ENCODE measurements around the gene GABRA4.

The GABRA4 gene

GRCh38 chr4:46924789-46925529 is 68.4 kb downstream of the GABRA4 start:
- DNase-seq: no peak

- DNase-seq: no peak
Observed at GRCh38 chr4:46922205-46922604, 71.2 kb downstream of the GABRA4 start.

GRCh38 chr4:46909078-46909477 is 84.3 kb downstream of the GABRA4 start, which contains the start of gene COX7B2:
TSS of gene COX7B2 (minus strand) at chr4:46909245. CDS start at chr4:46735192, 174,053 bp downstream.
- DNase-seq: no peak

- no peak for DNase-seq
Observed at GRCh38 chr4:46908148-46908547, 85.2 kb downstream of the GABRA4 start.

- no peak for DNase-seq
Observed at GRCh38 chr4:46900082-46900481, 93.3 kb downstream of the GABRA4 start.

GRCh38 chr4:46894826-46895225 is 98.6 kb downstream of the GABRA4 start:
- DNase-seq: no peak

GRCh38 chr4:46890056-46890455 is 103.3 kb downstream of the GABRA4 start:
- no peak for DNase-seq

GRCh38 chr4:46889410-46889809 is 104.0 kb downstream of the GABRA4 start:
- DNase-seq: no peak

- no peak for DNase-seq
Observed at GRCh38 chr4:46886711-46887110, 106.7 kb downstream of the GABRA4 start.

- no peak for DNase-seq
Observed at GRCh38 chr4:46878641-46879040, 114.7 kb downstream of the GABRA4 start.

- DNase-seq: no peak
Observed at GRCh38 chr4:46874811-46875210, 118.6 kb downstream of the GABRA4 start.

- no peak for DNase-seq
Observed at GRCh38 chr4:46870411-46870810, 123.0 kb downstream of the GABRA4 start.
